LNCaP clone FGC (cell line): ENCODE results near the gene SLC51A.

Experiments used
- DNase-seq: peaks from one replicate; pipeline ENCODE4 v3.0.0-alpha.2; 2011; ENCODE audit warnings: low read depth
- H3K4me3 ChIP-seq: 2 replicates; pipeline ENCODE4 v1.5.1; 2011; ENCODE audit warnings: mild to moderate bottlenecking, low read depth, low read length, control low read depth
- TF ChIP-seq, protein P1 (sequence below): IDR thresholded peaks from 2 replicates; pipeline ENCODE4 v1.5.1; 2012; ENCODE audit warnings: mild to moderate bottlenecking; ENCODE audit not compliant: control insufficient read depth, insufficient read depth; ENCODE audit errors: extremely low read depth

SLC51A gene

DNA sequence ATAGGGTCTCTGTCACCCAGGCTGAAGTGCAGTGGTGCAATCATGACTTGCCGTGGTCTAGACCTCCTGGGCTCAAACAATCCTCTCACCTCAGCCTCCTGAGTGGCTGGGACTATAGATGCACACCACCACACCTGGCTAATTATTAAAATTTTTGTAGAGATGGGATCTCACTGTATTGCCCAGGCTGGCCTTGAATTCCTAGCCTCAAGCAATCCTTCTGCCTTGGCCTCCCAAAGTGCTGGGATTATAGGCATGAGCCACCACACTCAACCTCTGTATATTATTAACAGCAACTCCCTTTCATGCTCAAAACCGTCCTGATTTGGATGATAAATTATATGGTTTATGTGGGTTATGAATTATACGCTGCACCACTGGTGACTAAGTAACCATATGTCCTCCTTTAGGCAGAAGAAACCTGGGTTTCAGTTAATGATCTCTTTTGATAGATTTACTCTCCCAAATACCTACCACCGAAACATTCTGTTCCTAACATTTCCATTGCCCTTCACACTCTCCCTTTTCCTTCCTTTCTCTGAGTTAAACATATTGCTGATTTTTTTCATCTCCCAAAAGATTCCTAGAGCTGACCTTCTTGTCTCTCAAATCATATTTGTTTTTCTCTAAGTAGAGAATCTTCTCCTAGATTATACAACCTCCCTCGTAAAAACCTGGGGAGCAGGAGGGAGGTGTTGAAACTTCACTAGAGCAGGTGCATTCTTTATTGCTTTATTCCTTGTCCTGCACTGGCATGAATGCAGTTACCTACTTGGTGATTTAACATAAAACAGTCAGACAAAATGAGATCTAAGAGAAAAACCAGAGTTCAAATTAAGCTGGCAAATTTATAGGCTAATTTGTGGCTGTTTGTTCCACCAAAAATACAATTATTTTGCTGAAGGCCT is 38.3 kb downstream of the SLC51A start:
- no peak overlapping the region for H3K4me3 ChIP-seq
- peak; percentile 10 for DNase-seq
- TF ChIP-seq, protein P1, sequence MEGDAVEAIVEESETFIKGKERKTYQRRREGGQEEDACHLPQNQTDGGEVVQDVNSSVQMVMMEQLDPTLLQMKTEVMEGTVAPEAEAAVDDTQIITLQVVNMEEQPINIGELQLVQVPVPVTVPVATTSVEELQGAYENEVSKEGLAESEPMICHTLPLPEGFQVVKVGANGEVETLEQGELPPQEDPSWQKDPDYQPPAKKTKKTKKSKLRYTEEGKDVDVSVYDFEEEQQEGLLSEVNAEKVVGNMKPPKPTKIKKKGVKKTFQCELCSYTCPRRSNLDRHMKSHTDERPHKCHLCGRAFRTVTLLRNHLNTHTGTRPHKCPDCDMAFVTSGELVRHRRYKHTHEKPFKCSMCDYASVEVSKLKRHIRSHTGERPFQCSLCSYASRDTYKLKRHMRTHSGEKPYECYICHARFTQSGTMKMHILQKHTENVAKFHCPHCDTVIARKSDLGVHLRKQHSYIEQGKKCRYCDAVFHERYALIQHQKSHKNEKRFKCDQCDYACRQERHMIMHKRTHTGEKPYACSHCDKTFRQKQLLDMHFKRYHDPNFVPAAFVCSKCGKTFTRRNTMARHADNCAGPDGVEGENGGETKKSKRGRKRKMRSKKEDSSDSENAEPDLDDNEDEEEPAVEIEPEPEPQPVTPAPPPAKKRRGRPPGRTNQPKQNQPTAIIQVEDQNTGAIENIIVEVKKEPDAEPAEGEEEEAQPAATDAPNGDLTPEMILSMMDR: no peak

DNA sequence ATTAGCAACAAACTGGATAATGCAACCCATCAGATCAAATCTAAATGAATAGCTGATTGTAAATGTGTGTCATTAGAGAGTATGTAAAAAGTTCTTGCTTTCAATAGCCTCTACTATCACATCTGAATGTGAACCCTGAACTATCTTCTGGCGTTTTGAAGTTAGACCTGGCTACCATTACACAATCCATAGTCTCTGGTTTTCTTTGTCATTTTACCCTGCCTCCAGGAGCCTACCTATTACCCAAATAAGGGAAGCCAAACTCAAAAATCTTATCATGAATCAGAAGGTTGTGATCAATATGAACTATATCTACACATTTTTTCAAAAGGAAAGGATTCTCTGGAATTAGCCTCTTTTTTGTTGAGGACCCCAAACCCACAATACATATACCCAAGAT is 39.4 kb downstream of the SLC51A start:
- TF ChIP-seq, protein P1: no peak
- no peak for DNase-seq
- no peak overlapping the region for H3K4me3 ChIP-seq

DNA sequence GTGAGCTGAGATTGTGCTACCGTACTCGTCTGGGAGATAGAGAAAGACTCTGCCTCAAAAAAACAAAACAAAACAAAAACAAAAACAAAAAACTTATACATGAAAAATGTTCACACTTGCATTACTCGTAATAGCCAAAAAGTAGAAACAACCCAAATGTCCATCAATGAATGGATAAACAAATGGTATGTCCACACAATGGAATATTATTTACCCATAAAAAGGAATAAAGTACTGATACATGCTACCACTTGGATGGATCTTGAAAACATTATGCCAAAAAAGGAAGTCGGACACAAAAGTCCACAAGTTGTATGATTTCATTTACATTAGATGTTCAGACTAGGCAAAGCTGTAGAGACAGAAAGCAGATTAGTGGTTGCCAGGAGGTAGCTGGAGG is 44.5 kb downstream of the SLC51A start:
- no peak overlapping the region for H3K4me3 ChIP-seq
- no peak for DNase-seq
- TF ChIP-seq, protein P1: no peak

GRCh38 chr3:196263819-196264218 is 47.5 kb downstream of the SLC51A start:
- TF ChIP-seq, protein P1: no peak

DNA sequence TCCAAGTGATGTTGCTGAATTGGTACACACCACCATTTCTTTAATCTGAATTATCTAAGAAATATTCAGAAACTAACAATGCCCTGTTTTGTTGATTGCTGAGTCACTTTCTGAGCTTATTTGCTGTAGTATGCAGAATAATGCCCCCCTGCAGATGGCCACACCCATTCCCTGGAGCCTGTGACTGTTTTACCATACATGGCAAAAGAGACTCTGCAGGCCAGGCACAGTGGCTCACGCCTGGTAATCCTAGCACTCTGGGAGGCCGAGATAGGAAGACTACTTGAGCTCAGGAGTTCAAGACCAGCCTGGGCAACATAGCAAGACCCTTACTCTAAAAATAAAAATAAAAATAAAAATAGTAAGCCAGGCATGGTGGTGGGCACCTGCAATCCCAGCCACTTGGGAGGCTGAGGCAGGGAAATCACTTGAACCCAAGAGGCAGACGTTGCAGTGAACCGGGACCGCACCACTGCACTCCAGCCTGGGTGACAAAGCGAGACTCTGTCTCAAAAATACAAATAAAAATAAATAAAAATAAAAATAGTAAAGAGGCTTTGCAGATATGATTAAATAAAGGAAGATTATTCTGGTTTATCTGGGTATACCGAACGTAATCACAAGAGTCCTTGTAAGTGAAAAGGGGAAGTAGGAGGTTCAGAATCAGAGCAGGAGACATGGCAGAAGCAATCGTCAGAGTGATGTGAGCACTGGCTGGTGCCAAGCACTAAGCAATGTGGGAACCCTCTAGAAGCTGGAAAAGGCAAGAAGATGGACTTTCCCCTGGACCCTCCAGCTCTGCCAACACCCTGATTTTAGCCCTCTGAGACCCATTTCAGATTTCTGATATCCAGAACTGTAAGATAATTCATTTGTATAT is 52.2 kb downstream of the SLC51A start:
- TF ChIP-seq, protein P1: no peak
- H3K4me3 ChIP-seq: no peak overlapping the region
- no peak for DNase-seq

More at GRCh38 chr3:196263819-196264218, 47.5 kb downstream of the SLC51A start:
- H3K4me3 ChIP-seq: no peak overlapping the region
- no peak for DNase-seq

DNA sequence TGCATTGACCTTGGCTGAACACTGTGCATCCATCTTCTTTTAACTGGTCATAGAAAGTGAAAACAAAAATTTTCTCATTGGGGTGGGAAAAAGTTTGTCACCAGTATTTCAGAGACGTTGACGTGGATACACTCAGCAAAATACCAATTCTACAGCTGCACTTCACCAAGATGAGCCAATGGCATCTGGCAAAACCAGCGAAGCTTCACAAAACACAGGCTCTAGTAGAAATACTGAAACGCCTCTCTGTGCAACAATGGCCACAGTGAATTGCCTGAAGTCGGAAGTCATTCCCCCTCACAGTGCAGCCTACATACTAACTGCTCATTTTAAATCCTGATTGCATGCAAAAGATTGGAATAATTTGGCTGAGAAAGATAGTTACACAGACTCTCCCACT is 54.2 kb downstream of the SLC51A start:
- no peak overlapping the region for H3K4me3 ChIP-seq
- TF ChIP-seq, protein P1: no peak

More for the DNA sequence above, 54.2 kb downstream of the SLC51A start:
- no peak for DNase-seq
